Epithelial cell of esophagus (primary cell): Measurements from ENCODE around the gene B4GALT6.

ENCODE experiments used
- DNase-seq: peaks from one replicate; pipeline ENCODE4 v3.0.0; 2010; ENCODE audit warnings: low read depth
- H3K4me3 ChIP-seq: 2 replicates; pipeline ENCODE4 v1.5.1; 2011; ENCODE audit warnings: mild to moderate bottlenecking, low read length, control low read depth
- TF ChIP-seq, protein P1 (sequence below): IDR thresholded peaks from 2 replicates; pipeline ENCODE4 v1.5.1; 2011; ENCODE audit warnings: low read depth, mild to moderate bottlenecking, low read length, control low read depth, inconsistent platforms; ENCODE audit not compliant: insufficient read depth; ENCODE audit errors: missing control alignments

B4GALT6 gene

DNA sequence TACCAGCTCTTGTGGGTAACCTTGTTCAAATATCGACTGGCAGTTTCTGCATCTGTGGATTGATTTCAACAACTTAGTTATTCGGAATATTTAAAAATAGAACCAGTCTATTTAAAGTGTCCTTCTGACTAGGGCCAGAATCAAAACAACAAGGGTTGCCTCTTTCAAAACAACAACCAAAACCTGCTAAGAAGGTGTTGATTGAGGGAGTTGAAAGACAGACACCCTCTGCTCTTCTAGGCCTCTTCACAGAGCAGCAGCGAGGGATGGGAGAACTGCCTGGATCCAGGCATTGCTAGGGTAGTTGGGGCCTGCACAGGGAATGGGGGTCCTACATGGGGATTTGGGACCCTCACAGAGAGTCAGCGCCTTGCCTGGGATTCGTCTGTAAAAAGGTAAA, 72.9 kb downstream of the B4GALT6 start:
- DNase-seq = no peak
- TF ChIP-seq, protein P1, sequence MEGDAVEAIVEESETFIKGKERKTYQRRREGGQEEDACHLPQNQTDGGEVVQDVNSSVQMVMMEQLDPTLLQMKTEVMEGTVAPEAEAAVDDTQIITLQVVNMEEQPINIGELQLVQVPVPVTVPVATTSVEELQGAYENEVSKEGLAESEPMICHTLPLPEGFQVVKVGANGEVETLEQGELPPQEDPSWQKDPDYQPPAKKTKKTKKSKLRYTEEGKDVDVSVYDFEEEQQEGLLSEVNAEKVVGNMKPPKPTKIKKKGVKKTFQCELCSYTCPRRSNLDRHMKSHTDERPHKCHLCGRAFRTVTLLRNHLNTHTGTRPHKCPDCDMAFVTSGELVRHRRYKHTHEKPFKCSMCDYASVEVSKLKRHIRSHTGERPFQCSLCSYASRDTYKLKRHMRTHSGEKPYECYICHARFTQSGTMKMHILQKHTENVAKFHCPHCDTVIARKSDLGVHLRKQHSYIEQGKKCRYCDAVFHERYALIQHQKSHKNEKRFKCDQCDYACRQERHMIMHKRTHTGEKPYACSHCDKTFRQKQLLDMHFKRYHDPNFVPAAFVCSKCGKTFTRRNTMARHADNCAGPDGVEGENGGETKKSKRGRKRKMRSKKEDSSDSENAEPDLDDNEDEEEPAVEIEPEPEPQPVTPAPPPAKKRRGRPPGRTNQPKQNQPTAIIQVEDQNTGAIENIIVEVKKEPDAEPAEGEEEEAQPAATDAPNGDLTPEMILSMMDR = no peak
- H3K4me3 ChIP-seq = no peak overlapping the region

DNA sequence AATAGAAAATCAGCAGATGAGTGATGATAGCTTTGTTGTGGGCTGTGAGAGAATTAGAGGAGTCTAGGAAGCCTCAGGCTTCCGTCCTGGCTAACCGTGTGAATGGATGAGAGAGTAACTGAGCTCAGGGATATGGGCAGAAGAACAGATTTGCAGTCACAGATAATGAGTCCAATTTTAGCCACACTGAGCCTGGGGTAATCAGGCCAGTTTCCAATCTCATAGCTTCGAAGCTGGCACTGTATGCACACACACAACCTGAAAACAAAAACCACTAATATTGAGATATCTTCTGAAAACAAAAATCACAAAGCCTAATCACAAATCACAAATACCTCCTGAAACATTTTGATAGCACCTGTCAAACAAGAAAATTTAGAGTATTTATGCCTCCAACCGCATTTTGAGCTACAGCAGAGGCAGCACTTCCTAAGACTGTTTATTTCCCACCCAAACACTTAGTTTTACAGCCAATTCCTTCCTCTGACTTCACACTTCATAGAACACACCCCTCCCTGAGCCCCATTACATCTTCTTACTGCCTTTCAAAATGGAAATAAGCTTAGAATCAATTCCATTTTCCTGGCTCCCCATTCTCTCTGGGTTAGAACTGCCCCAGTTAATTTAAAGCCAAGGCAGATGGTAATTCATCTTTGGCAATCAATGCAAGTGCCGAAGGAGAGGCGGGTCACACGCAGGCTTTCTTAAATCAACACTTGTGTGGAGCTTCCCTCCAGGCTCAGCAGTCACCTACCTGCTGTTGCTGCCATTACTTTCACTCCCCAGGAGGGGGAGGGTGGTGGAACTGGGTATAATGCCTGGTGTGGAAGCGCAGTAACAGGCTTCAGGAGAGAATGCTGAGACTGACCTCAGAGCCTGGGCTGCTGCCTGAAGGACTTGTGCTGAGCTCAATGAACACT, 73.8 kb downstream of the B4GALT6 start:
- TF ChIP-seq, protein P1 = peak; percentile 50
- peak; percentile 51 for DNase-seq
- no peak overlapping the region for H3K4me3 ChIP-seq

DNA sequence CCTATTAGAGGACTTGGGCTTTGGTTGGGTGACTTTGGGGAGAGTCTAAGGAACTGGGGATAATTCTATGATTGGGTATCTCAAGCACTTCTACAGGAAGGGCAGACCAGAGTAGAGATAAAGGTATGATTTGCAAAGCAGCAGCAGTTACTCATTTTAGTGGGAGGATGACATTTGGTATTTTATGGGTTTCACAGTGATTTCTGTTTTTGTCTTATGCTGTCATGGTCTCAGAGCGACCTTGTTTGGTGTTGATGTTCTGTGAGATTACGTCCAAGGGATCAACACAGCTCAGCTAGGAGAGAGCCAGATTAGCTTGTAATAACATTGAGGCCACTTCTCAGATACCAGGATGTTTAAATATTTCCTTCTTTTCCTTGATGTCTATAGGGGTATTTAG, 74.5 kb downstream of the B4GALT6 start:
- H3K4me3 ChIP-seq = no peak overlapping the region
- TF ChIP-seq, protein P1 = no peak

DNA sequence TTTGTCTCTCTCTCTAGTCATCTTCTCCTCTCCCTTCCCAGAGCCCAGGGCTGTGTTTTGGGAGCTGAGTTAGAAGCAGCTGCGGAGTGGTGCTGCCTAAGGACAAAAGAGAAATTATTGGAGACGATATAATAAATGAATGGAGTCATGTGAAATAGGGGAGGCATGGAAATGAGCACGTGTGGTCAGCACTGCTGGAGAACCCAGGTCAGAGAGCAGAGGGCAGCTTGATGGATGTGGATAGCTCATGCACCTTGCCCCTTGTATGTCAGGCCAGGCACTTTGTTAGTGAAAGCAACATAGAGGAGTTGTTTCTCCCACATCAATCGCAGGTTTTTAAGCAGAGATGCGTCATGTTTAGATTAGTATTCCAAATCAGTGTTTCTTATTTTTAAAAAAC, 77.0 kb downstream of the B4GALT6 start:
- no peak for DNase-seq
- TF ChIP-seq, protein P1 = no peak
- H3K4me3 ChIP-seq = no peak overlapping the region

More for the DNA sequence above, 74.5 kb downstream of the B4GALT6 start:
- no peak for DNase-seq

DNA sequence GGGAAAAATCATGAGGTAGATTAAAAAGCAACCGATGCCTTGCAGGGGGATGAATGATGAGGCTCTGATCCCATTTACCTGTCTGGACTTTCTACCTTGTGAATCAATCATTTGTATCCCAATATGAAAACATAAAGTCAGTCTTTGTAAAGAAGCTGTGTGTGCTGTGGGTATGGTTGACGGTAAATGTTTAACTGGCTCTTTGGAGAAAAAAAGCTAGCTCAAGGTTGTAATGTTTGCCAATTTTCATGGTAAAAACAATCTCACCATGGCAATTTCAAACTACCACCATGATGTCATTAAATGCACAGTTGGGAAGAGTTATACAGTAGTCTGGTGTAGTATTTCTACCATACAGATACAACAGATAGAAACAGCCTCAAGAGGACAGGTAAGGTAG, 78.1 kb downstream of the B4GALT6 start:
- DNase-seq = no peak
- H3K4me3 ChIP-seq = no peak overlapping the region
- TF ChIP-seq, protein P1 = no peak

DNA sequence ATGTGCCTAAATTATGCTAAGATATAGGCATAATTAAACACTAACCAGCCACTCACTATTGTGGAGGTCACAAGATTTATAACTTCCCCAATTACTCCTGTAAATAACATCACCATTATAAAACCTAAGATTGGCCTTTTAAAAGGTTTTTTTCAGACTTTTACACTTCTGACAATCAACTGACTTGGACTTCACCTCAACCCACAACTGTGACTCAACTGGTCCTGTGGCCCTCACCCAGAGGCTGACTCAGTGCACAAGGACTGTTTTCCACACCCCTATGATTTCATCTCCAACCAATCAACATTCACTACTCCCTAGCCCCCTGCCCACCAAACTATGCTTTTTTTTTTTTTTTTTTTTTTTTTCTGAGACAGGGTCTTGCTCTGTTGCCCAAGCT, 81.1 kb downstream of the B4GALT6 start:
- TF ChIP-seq, protein P1 = no peak
- peak; percentile 56 for DNase-seq

More for the DNA sequence above, 81.1 kb downstream of the B4GALT6 start:
- no peak overlapping the region for H3K4me3 ChIP-seq
